ENCODE measurements around the gene SIRT4. TPM values are rescaled to one million over a fixed set of nuclear protein-coding genes. Genes with fewer than 3 reads are reported as not detected.

Gene SIRT4
- total RNA-seq, 1 donor from 2014 or later = not detected

- no peak for DNase-seq (ENCODE audit: low spot score)
Measured at GRCh38 chr12:120278137-120279069, 23.7 kb upstream of the SIRT4 start.

DNA sequence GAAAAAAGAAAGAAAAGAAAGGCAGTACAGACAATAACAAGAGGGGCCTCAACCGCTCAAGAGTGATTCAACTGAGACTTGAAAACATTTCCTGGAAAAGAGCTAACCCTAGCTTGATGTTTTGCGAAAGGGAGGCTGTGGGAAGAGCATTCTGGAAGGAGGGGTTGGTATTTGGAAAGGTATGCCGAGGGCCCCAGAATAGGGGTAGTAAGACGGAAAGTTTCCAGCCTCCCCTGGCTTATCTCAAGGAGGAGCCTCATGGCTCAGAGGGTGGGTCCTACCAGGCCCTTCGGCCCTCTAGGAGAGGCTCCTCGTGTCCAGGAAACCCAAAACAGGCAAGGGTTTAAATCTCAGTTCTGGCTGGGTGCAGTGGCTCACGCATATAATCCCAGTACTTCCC, 18.8 kb upstream of the SIRT4 start:
- no peak for DNase-seq (ENCODE audit: low spot score)

- DNase-seq (ENCODE audit: low spot score) = no peak
Measured at GRCh38 chr12:120284381-120284780, 17.7 kb upstream of the SIRT4 start.

DNA sequence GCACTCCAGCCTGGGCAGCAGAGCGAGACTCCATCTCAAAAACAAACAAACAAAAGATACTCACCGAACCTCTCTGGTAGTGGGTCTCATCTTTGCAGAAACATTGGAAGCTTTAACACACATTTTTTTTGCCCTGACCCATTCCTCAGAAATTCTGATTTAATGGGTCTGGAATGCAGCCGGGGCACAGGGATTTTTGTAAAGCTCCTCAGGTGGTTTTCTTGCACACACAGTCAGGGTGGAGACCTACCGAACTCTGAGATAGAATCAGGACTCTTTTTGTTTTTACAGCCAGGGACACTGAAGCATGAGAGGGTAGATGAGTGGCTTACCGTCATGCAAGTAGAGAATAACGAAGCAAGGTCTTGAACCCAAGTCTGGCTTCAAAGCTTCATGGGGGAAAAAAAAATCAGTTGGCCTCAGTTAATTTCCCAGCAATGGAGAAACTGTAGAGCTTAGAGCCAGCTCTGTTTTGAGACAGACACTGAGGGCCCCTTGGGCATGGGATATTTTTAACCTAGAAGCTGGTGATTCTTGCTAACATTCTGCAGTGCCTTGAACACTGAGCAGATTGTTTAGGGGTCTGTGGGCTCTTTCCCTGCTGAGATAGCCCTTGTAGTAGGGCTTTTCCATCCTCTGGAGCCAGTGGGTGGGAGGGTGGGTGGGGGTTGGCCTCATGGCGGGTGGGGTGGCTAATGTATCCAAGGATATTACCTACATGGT, 15.2 kb upstream of the SIRT4 start:
- DNase-seq (ENCODE audit: low spot score) = no peak

GRCh38 chr12:120287491-120287890, 14.6 kb upstream of the SIRT4 start:
- DNase-seq (ENCODE audit: low spot score) = no peak

- DNase-seq (ENCODE audit: low spot score) = no peak
Measured at GRCh38 chr12:120290609-120291305, 11.4 kb upstream of the SIRT4 start.

GRCh38 chr12:120292411-120292660, 9.8 kb upstream of the SIRT4 start:
- no peak for DNase-seq (ENCODE audit: low spot score)

- peak; percentile 83 for DNase-seq (ENCODE audit: low spot score)
Measured at GRCh38 chr12:120292661-120293531, 9.2 kb upstream of the SIRT4 start, which contains the start of gene RNU4-1. Gene RNU4-1 (minus strand): TSS chr12:120293237.

DNA sequence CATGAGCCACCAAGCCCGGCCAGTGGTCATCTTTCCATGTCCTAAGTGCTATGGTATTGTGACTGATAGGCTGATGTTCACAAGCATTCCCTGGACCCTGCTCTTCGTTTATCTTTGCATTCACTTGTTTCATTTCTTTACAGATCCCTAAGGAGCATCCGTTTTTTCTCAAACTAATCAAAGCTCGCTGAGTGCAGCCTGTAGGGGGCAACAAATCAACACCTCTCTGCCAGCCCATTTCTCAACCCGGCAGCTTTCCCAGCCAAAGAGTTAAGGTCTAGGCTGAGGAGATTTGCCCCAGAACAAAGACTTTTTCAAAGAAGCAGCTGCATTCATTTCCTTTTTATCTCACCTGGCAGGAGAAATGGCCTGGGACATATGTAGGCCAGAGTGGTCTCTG, 12.1 kb downstream of the SIRT4 start:
- no peak for DNase-seq (ENCODE audit: low spot score)

GRCh38 chr12:120316798-120317223, 14.7 kb downstream of the SIRT4 start:
- no peak for DNase-seq (ENCODE audit: low spot score)

- DNase-seq (ENCODE audit: low spot score) = peak; percentile 99
Measured at GRCh38 chr12:120317224-120318105, 15.3 kb downstream of the SIRT4 start.

- no peak for DNase-seq (ENCODE audit: low spot score)
Measured at GRCh38 chr12:120321382-120322202, 19.5 kb downstream of the SIRT4 start.

- DNase-seq (ENCODE audit: low spot score) = no peak
Measured at GRCh38 chr12:120323772-120324171, 21.7 kb downstream of the SIRT4 start.

DNA sequence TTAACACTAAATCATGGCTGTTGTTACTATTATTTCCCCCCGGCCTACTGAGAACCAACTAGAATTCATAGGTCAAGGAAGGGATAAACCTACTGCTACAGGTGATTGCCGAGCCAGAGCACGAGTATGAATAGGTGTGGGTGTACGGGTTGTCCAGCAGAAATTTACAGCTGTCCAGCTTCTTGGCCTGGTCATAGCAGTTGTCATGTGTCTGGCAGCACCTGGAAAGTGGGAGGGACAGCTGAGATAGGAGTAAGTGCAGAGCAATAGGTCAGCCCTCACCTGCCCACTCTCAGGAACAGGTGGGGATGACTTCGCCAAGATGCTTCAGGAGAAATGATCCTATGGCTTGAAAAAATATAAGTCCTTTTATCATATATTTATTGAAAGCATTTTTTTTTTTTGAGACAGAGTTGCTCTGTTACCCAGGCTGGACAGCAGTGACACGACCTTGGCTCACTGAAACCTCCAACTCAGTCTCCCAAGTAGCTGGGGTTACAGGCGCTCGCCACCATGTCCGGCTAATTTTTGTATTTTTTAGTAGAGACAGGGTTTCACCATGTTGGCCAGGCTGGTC, 22.8 kb downstream of the SIRT4 start:
- no peak for DNase-seq (ENCODE audit: low spot score)

- DNase-seq (ENCODE audit: low spot score) = no peak
Measured at GRCh38 chr12:120327593-120327992, 25.5 kb downstream of the SIRT4 start, which contains the start of gene PLA2G1B. Gene PLA2G1B (minus strand): TSS chr12:120327779. CDS start chr12:120327753, 26 bp downstream.

GRCh38 chr12:120328228-120328627, 26.1 kb downstream of the SIRT4 start:
- no peak for DNase-seq (ENCODE audit: low spot score)

- DNase-seq (ENCODE audit: low spot score) = no peak
Measured at GRCh38 chr12:120331390-120331789, 29.3 kb downstream of the SIRT4 start.

GRCh38 chr12:120332041-120332440, 29.9 kb downstream of the SIRT4 start:
- DNase-seq (ENCODE audit: low spot score) = no peak

DNA sequence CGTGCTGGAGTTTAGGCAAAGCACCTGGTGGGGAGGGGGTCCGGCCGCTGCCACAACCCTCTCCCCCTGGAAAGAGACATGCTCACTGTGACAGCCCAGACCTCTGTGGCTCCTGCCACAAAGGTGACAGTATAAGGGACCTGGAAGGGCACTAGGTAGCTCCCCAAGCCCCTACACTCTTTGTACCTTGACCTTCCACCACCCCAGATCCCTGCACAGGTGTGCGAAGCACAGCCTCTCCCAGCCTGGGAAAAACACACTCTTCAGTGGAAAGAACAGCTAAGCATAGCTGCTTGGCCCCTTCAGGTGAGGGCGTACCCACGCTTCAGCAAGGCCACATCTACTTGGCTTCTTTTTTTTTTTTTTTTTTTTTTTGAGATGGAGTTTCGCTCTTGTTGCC, 30.4 kb downstream of the SIRT4 start:
- DNase-seq (ENCODE audit: low spot score) = no peak

Data from ureter (tissue), 1 donor.